Calu3 (cell line): Measurements from ENCODE around the gene VPS37C. TPM values are rescaled to one million over a fixed set of nuclear protein-coding genes. Genes with fewer than 3 reads are reported as not detected.

Experiments used
- BruUV-seq: library from RNA; stranded (reverse); fragments of 400-500 nt; replicated peaks from 2 replicates; lab custom pipeline; 2021; lab: Mats Ljungman, UMichigan
- CTCF ChIA-PET: fragments of 300-600 bp; sonication (Branson Sonifier 250); formaldehyde crosslinking; loops from one replicate; lab custom pipeline; 2022; ENCODE audit warnings: antibody characterized with exemption; lab: Charles Lee
- DNase-seq: peaks from one replicate; pipeline ENCODE4 v3.0.0; 2022
- H3K27ac Mint-ChIP-seq: one replicate; pipeline ENCODE4 v1.8.0; 2022; ENCODE audit warnings: mixed read lengths; ENCODE audit not compliant: unreplicated experiment
- H3K27me3 Mint-ChIP-seq: one replicate; pipeline ENCODE4 v1.8.0; 2022; ENCODE audit warnings: mixed read lengths; ENCODE audit not compliant: unreplicated experiment
- H3K36me3 Mint-ChIP-seq: one replicate; pipeline ENCODE4 v1.8.0; 2022; ENCODE audit warnings: mild to moderate bottlenecking, moderate library complexity, mixed read lengths; ENCODE audit not compliant: insufficient read depth, unreplicated experiment
- H3K4me1 Mint-ChIP-seq: one replicate; pipeline ENCODE4 v1.8.0; 2022; ENCODE audit warnings: mild to moderate bottlenecking, low read depth, mixed read lengths; ENCODE audit not compliant: unreplicated experiment
- H3K4me3 Mint-ChIP-seq: one replicate; pipeline ENCODE4 v1.8.0; 2022; ENCODE audit warnings: mild to moderate bottlenecking, low read depth, moderate library complexity, mixed read lengths; ENCODE audit not compliant: unreplicated experiment
- H3K9me3 Mint-ChIP-seq: one replicate; pipeline ENCODE4 v1.8.0; 2022; ENCODE audit warnings: low read depth, mixed read lengths; ENCODE audit not compliant: unreplicated experiment
- intact Hi-C: fragments of 100-400 bp; cut with micrococcal nuclease; formaldehyde crosslinking; loops from one replicate; pipeline ENCODE4 v1.10.0; 2022; ENCODE audit not compliant: unreplicated experiment
- total RNA-seq: library from RNA; stranded (reverse); gene quantifications from 2 replicates; pipeline ENCODE4 v1.2.3, GENCODE V29; 2022
- TF ChIP-seq, protein P1 (sequence below): fragments of 200-600 bp; IDR thresholded peaks from one replicate; pipeline ENCODE4 v1.8.0; 2022; ENCODE audit warnings: antibody characterized with exemption; ENCODE audit not compliant: unreplicated experiment

The VPS37C gene
- total RNA-seq, 1 experiment from 2014 or later = 22.7 TPM

GRCh38 chr11:61201476-61201875, 40.2 kb upstream of the VPS37C start:
- Mint-ChIP-seq H3K9me3 (no peaks in the 10 kb centered on the region), H3K27me3 (peaks cover 94% of the 10 kb centered on the region), H3K27ac (no peak overlapping the region), H3K36me3 (no peaks in the 10 kb centered on the region), H3K4me1 (no peaks in the 10 kb centered on the region), H3K4me3 (no peak overlapping the region)
- CTCF ChIA-PET = no interaction called here
- TF ChIP-seq, protein P1, sequence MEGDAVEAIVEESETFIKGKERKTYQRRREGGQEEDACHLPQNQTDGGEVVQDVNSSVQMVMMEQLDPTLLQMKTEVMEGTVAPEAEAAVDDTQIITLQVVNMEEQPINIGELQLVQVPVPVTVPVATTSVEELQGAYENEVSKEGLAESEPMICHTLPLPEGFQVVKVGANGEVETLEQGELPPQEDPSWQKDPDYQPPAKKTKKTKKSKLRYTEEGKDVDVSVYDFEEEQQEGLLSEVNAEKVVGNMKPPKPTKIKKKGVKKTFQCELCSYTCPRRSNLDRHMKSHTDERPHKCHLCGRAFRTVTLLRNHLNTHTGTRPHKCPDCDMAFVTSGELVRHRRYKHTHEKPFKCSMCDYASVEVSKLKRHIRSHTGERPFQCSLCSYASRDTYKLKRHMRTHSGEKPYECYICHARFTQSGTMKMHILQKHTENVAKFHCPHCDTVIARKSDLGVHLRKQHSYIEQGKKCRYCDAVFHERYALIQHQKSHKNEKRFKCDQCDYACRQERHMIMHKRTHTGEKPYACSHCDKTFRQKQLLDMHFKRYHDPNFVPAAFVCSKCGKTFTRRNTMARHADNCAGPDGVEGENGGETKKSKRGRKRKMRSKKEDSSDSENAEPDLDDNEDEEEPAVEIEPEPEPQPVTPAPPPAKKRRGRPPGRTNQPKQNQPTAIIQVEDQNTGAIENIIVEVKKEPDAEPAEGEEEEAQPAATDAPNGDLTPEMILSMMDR = no peak
- no peak for DNase-seq
- intact Hi-C loops = no loop called here
- no TSS peak for BruUV-seq

- intact Hi-C loops = no loop called here
- no peak overlapping the region for H3K4me3 Mint-ChIP-seq
- no peak overlapping the region for H3K27ac Mint-ChIP-seq
- TF ChIP-seq, protein P1 = no peak
- no TSS peak for BruUV-seq
- no peaks in the 10 kb centered on the region for H3K9me3 Mint-ChIP-seq
- no peaks in the 10 kb centered on the region for H3K4me1 Mint-ChIP-seq
- CTCF ChIA-PET = no interaction called here
- H3K27me3 Mint-ChIP-seq = peaks cover 100% of the 10 kb centered on the region
- no peak for DNase-seq
- no peaks in the 10 kb centered on the region for H3K36me3 Mint-ChIP-seq
Measured at GRCh38 chr11:61198948-61199523, 37.8 kb upstream of the VPS37C start.

- CTCF ChIA-PET = no interaction called here
- intact Hi-C loops = no loop called here
- no peak for DNase-seq
- Mint-ChIP-seq H3K9me3 (no peaks in the 10 kb centered on the region), H3K4me1 (no peaks in the 10 kb centered on the region), H3K27me3 (peaks cover 100% of the 10 kb centered on the region), H3K36me3 (no peaks in the 10 kb centered on the region), H3K4me3 (no peak overlapping the region), H3K27ac (no peak overlapping the region)
- BruUV-seq = no TSS peak
- TF ChIP-seq, protein P1 = no peak
Measured at GRCh38 chr11:61198361-61198760, 37.1 kb upstream of the VPS37C start.

GRCh38 chr11:61195719-61196118, 34.5 kb upstream of the VPS37C start:
- no peak overlapping the region for H3K4me3 Mint-ChIP-seq
- no peak for DNase-seq
- CTCF ChIA-PET = interaction anchor here (0.6 kb wide), 2 partner anchors 169 to 250 kb away, joined by 3 to 6 read pairs; no protein-coding TSS in a partner anchor
- peaks cover 80% of the 10 kb centered on the region for H3K27me3 Mint-ChIP-seq
- TF ChIP-seq, protein P1 = no peak
- H3K36me3 Mint-ChIP-seq = no peaks in the 10 kb centered on the region
- no peaks in the 10 kb centered on the region for H3K4me1 Mint-ChIP-seq
- BruUV-seq = no TSS peak
- H3K27ac Mint-ChIP-seq = no peak overlapping the region
- H3K9me3 Mint-ChIP-seq = no peaks in the 10 kb centered on the region
- intact Hi-C loops = no loop called here
